Endothelial cell of umbilical vein (primary cell): ENCODE data around the gene PRR5L. TPM values are rescaled to one million over a fixed set of nuclear protein-coding genes. Genes with fewer than 3 reads are reported as not detected.

ENCODE experiments used
- BruUV-seq: library from RNA; stranded (reverse); fragments of 400-500 nt; replicated peaks from 2 replicates; lab custom pipeline; 2021; lab: Mats Ljungman, UMichigan
- CTCF ChIA-PET: fragments of 300-600, 350-600 bp; sonication (Branson Sonifier 250); formaldehyde crosslinking; loops from one replicate; lab custom pipeline; 2021; ENCODE audit warnings: antibody characterized with exemption, inconsistent platforms; lab: Charles Lee
- POLR2A ChIA-PET: fragments of 300-600, 350-600 bp; sonication (Branson Sonifier 250); formaldehyde crosslinking; loops from one replicate; lab custom pipeline; 2021; ENCODE audit warnings: antibody characterized with exemption, inconsistent platforms; lab: Charles Lee
- DNase-seq: peaks from one replicate; pipeline ENCODE4 v3.0.0-alpha.2; 2011; ENCODE audit warnings: low read depth, low spot score
- FAIRE-seq: peaks from 2 replicates; lab custom pipeline; 2011; peaks lifted over from hg19 to GRCh38; lab: Jason Lieb, UNC
- H2AFZ ChIP-seq: 2 replicates; pipeline ENCODE4 v1.6.0; 2012; ENCODE audit warnings: low read depth, low read length, control low read depth, inconsistent platforms
- H3K27ac ChIP-seq: 2 replicates; pipeline ENCODE4 v1.5.1; 2011; ENCODE audit warnings: low read depth, mild to moderate bottlenecking, control low read depth, low read length, moderate library complexity; ENCODE audit not compliant: insufficient read depth
- H3K27me3 ChIP-seq, 2 experiments: 2 replicates each; pipeline versions ENCODE4 v1.6.0 to v1.6.1; 2011; ENCODE audit warnings: low read length in 2 of 2, mixed read lengths in 1 of 2; ENCODE audit not compliant: control insufficient read depth in 2 of 2, insufficient read depth in 2 of 2
- H3K36me3 ChIP-seq, 2 experiments: 2 replicates in 1 of 2; 3 replicates in 1 of 2; pipeline ENCODE4 v1.5.1; 2011; ENCODE audit warnings: low read length in 2 of 2, mild to moderate bottlenecking in 1 of 2, moderate library complexity in 1 of 2; ENCODE audit not compliant: control insufficient read depth in 2 of 2, insufficient read depth in 2 of 2; ENCODE audit errors: extremely low read depth in 1 of 2
- H3K4me1 ChIP-seq: 3 replicates; pipeline ENCODE4 v1.5.1; 2011; ENCODE audit warnings: mild to moderate bottlenecking, low read length; ENCODE audit not compliant: control insufficient read depth, insufficient read depth; ENCODE audit errors: extremely low read depth
- H3K4me2 ChIP-seq: 2 replicates; pipeline ENCODE4 v1.6.1; 2011; ENCODE audit warnings: low read length, control low read depth, mixed read lengths; ENCODE audit not compliant: insufficient read depth
- H3K4me3 ChIP-seq, 3 experiments: fragments of 200-600 bp in 1 of 3; sonication (generic), shearing (Covaris generic) in 1 of 3; replicated peaks in 1 of 3; 2 replicates each; pipeline ENCODE4 v1.5.1; 2011 to 2016; ENCODE audit warnings: control low read depth in 3 of 3, low read length in 3 of 3, mild to moderate bottlenecking in 2 of 3, inconsistent platforms in 1 of 3, low read depth in 1 of 3, moderate library complexity in 1 of 3; ENCODE audit not compliant: insufficient read depth in 1 of 3
- H3K79me2 ChIP-seq: 2 replicates; pipeline ENCODE4 v1.6.0; 2012; ENCODE audit warnings: low read length, inconsistent platforms; ENCODE audit not compliant: control insufficient read depth, insufficient read depth
- H3K9ac ChIP-seq: replicated peaks from 2 replicates; pipeline ENCODE3; 2011; ENCODE audit warnings: low read length, control low read depth; ENCODE audit not compliant: insufficient read depth; ENCODE audit errors: extremely low read depth
- H3K9me1 ChIP-seq: replicated peaks from 3 replicates; pipeline ENCODE4 v1.6.0; 2011; ENCODE audit warnings: mild to moderate bottlenecking, low read length; ENCODE audit not compliant: control insufficient read depth, insufficient read depth; ENCODE audit errors: extremely low read depth
- H3K9me3 ChIP-seq: replicated peaks from 2 replicates; pipeline ENCODE4 v1.5.1; 2012; ENCODE audit warnings: low read length, inconsistent platforms; ENCODE audit not compliant: control insufficient read depth, insufficient read depth
- H4K20me1 ChIP-seq: replicated peaks from 2 replicates; pipeline ENCODE3; 2011; ENCODE audit warnings: mild to moderate bottlenecking, low read length; ENCODE audit not compliant: control insufficient read depth, insufficient read depth; ENCODE audit errors: extremely low read depth
- EZH2 ChIP-seq: IDR thresholded peaks from 2 replicates; pipeline ENCODE4 v1.6.1; 2012; ENCODE audit warnings: borderline replicate concordance, low read depth, mild to moderate bottlenecking, moderate library complexity, low read length, inconsistent platforms; ENCODE audit not compliant: severe bottlenecking
- FOS ChIP-seq: IDR thresholded peaks from 2 replicates; pipeline ENCODE4 v1.6.1; 2011; ENCODE audit warnings: mild to moderate bottlenecking, low read length, moderate library complexity, borderline replicate concordance; ENCODE audit not compliant: insufficient read depth
- GATA2 ChIP-seq: IDR thresholded peaks from 2 replicates; pipeline ENCODE4 v1.7.0; 2011; ENCODE audit warnings: low read depth, mild to moderate bottlenecking, moderate library complexity, mixed read lengths, low read length; ENCODE audit not compliant: insufficient read length, insufficient read depth
- JUN ChIP-seq: IDR thresholded peaks from 2 replicates; pipeline ENCODE4 v1.6.1; 2011; ENCODE audit warnings: borderline replicate concordance, low read depth; ENCODE audit not compliant: insufficient read length, insufficient read depth
- MYC ChIP-seq: IDR thresholded peaks from one replicate; pipeline ENCODE4 v1.6.1; 2011; ENCODE audit warnings: mild to moderate bottlenecking, low read depth, low read length
- POLR2A ChIP-seq: IDR thresholded peaks from 2 replicates; pipeline ENCODE4 v1.6.1; 2012; ENCODE audit warnings: low read depth, mild to moderate bottlenecking, control low read depth, low read length
- POLR2AphosphoS5 ChIP-seq: IDR thresholded peaks from 2 replicates; pipeline ENCODE4 v1.6.1; 2012; ENCODE audit warnings: low read depth, mild to moderate bottlenecking, control low read depth, low read length, moderate library complexity; ENCODE audit not compliant: insufficient read depth
- dilution Hi-C: fragments of 300-500 bp; cut with MboI; formaldehyde crosslinking; loops from one replicate; pipeline ENCODE4 v1.15.0; 2019; ENCODE audit warnings: low sequenced_read_pairs; ENCODE audit not compliant: extremely low pct_ligation_motif_present
- intact Hi-C: fragments of 100-400 bp; cut with micrococcal nuclease; formaldehyde crosslinking; loops from one replicate; pipeline ENCODE4 v1.10.0; 2022
- polyA plus RNA-seq, 4 experiments: library from polyadenylated mRNA; depleted of rRNA in 3 of 4; stranded (reverse) in 3 of 4; unstranded in 1 of 4; fragments of >200 nt; gene quantifications; 2 replicates each; pipeline versions ENCODE4 v1.2.1 to v1.2.3, GENCODE V29; 2011 to 2012; ENCODE audit warnings: missing spikeins in 1 of 4
- total RNA-seq: library from RNA; stranded (reverse); gene quantifications from 2 replicates; pipeline ENCODE4 v1.2.3, GENCODE V29; 2021
- TF ChIP-seq, protein P1 (sequence below), 2 donors: IDR thresholded peaks; 1 replicate in 1 of 2; 2 replicates in 1 of 2; pipeline ENCODE4 v1.5.1; 2011; ENCODE audit warnings: low read length in 2 of 2, mild to moderate bottlenecking in 2 of 2, moderate library complexity in 2 of 2, control low read depth in 1 of 2, inconsistent platforms in 1 of 2, low read depth in 1 of 2; ENCODE audit not compliant: insufficient read depth in 1 of 2; ENCODE audit errors: extremely low read depth in 1 of 2
- TF ChIP-seq, protein P2 (sequence below): IDR thresholded peaks from 2 replicates; pipeline ENCODE4 v1.6.1; 2011; ENCODE audit not compliant: insufficient read depth, insufficient read length

PRR5L gene
- total and polyA plus RNA-seq, 2 donors (not counting 3 experiments of a cell fraction or from before 2014, with no cell fraction given): 2.5 to 6.1 TPM

DNA sequence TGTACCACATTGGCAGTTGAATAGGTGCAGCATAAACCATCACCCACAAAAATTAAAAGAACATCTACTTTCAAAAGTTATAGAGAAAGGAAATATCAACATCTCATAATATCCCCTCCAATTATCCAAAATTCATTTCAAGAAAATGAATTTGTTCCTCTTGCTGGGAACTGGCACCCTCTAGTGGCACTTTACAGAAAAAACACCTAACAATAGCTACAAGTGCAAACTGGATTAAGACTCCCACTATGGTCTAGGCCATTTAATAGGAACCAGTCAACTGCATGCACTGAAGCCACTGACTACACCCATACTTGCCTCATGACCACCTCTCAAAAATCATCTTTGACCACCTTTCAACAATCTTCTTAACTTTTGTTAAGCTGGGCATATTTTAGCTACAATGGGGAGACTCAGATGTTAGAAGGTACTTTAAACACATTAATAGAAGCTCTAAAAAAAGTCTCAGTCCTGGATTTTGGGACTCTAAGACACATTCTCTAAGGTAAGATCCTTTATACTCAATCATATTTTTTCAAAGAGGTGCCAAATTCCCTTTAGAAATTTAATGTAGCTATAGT, 196.7 kb downstream of the PRR5L start:
- Histone ChIP-seq H3K9me3 (no peaks in the 10 kb centered on the region), H3K4me3 (no peak overlapping the region), H3K9ac (no peak overlapping the region), H3K4me2 (no peak overlapping the region), H3K27ac (no peak overlapping the region), H3K4me1 (peaks cover 10% of the 10 kb centered on the region), H3K9me1 (no peaks in the 10 kb centered on the region), H3K27me3 (no peaks in the 10 kb centered on the region), H3K36me3 (peaks cover 25 to 31% of the 10 kb centered on the region in 2 experiments), H4K20me1 (no peaks in the 10 kb centered on the region), H2AFZ (no peak overlapping the region), H3K79me2 (peaks cover 7% of the 10 kb centered on the region)
- BruUV-seq: no TSS peak
- peak; percentile 68 for DNase-seq
- FAIRE-seq: peak; percentile 37
- intact Hi-C loops (loop anchor here (1.0 to 10.0 kb wide), 4 partner anchors 116 to 338 kb away; partner anchors contain the start of gene COMMD9), dilution Hi-C loops (no loop called here)
- POLR2A ChIA-PET: interaction anchor here (0.6 to 0.7 kb wide), 2 partner anchors 201 to 408 kb away, joined by 3 to 5 read pairs; no protein-coding TSS in a partner anchor
- TF ChIP-seq, protein P1, sequence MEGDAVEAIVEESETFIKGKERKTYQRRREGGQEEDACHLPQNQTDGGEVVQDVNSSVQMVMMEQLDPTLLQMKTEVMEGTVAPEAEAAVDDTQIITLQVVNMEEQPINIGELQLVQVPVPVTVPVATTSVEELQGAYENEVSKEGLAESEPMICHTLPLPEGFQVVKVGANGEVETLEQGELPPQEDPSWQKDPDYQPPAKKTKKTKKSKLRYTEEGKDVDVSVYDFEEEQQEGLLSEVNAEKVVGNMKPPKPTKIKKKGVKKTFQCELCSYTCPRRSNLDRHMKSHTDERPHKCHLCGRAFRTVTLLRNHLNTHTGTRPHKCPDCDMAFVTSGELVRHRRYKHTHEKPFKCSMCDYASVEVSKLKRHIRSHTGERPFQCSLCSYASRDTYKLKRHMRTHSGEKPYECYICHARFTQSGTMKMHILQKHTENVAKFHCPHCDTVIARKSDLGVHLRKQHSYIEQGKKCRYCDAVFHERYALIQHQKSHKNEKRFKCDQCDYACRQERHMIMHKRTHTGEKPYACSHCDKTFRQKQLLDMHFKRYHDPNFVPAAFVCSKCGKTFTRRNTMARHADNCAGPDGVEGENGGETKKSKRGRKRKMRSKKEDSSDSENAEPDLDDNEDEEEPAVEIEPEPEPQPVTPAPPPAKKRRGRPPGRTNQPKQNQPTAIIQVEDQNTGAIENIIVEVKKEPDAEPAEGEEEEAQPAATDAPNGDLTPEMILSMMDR (IDR thresholded peaks at IDR 0.05; ENCODE audit: extremely low read depth in 1 of 2, insufficient read depth in 1 of 2, low read depth in 1 of 2, low read length in 2 of 2): peak; percentile 63 to 66
- TF ChIP-seq MYC: no peak
- CTCF ChIA-PET: interaction anchor here (0.6 to 4.9 kb wide), 74 partner anchors 8 to 1008 kb away, joined by 3 to 167 read pairs (median 5); partner anchors contain the start of genes COMMD9, IFTAP, PAMR1 and PRR5L

DNA sequence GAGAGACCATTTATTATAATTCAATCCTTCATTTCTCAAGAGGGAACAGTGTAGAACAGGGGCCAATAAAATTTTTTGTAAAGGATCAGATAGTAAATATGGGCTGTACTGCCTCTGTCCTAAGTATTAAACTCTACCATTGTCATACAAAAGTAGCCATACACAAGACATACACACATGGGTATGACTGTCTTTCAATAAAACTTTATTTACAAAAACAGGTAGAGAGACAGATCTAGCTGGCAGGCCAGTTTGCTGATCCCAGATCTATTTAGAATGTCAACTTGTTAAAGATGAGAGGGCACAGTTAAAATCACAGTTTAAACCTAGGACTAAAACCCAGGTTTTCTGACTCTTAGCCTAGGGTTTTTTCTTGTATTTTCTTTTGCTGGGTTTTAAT, 197.2 kb downstream of the PRR5L start:
- H3K27me3 ChIP-seq: no peaks in the 10 kb centered on the region
- H3K4me2 ChIP-seq: no peak overlapping the region
- TF ChIP-seq FOS (no peak), EZH2 (no peak), GATA2 (no peak), MYC (no peak), JUN (no peak), POLR2AphosphoS5 (no peak), POLR2A (no peak)
- TF ChIP-seq, protein P1 (IDR thresholded peaks at IDR 0.05; ENCODE audit: extremely low read depth in 1 of 2, insufficient read depth in 1 of 2, low read depth in 1 of 2, low read length in 2 of 2): no peak
- TF ChIP-seq, protein P2, sequence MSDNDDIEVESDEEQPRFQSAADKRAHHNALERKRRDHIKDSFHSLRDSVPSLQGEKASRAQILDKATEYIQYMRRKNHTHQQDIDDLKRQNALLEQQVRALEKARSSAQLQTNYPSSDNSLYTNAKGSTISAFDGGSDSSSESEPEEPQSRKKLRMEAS: no peak
- H3K79me2 ChIP-seq: peaks cover 8% of the 10 kb centered on the region
- H4K20me1 ChIP-seq: no peaks in the 10 kb centered on the region
- no peak overlapping the region for H3K4me3 ChIP-seq
- FAIRE-seq (no peak), DNase-seq (no peak)
- POLR2A ChIA-PET: interaction anchor here (0.7 kb wide), 1 partner anchor 201 kb away, joined by 3 read pairs; no protein-coding TSS in a partner anchor
- CTCF ChIA-PET: interaction anchor here (0.6 to 4.9 kb wide), 74 partner anchors 9 to 1008 kb away, joined by 3 to 167 read pairs (median 5); partner anchors contain the start of genes COMMD9, IFTAP, PAMR1 and PRR5L
- no peak overlapping the region for H3K9ac ChIP-seq
- peaks cover 25 to 35% of the 10 kb centered on the region in 2 experiments for H3K36me3 ChIP-seq
- H3K27ac ChIP-seq: no peak overlapping the region
- peaks cover 5% of the 10 kb centered on the region for H3K4me1 ChIP-seq
- intact Hi-C loops: loop anchor here (10.0 kb wide), 1 partner anchor 339 kb away; no protein-coding TSS in a partner anchor
- no TSS peak for BruUV-seq
- no peaks in the 10 kb centered on the region for H3K9me1 ChIP-seq
- H3K9me3 ChIP-seq: no peaks in the 10 kb centered on the region
- dilution Hi-C loops: no loop called here
- H2AFZ ChIP-seq: no peak overlapping the region
